ENCODE data around the gene FN1. TPM values are rescaled to one million over a fixed set of nuclear protein-coding genes. Genes with fewer than 3 reads are reported as not detected.

Gene FN1
- polyA plus RNA-seq, 2 of the 4 experiments (the other 2 are of a cell fraction) = 203 to 500 TPM

DNA sequence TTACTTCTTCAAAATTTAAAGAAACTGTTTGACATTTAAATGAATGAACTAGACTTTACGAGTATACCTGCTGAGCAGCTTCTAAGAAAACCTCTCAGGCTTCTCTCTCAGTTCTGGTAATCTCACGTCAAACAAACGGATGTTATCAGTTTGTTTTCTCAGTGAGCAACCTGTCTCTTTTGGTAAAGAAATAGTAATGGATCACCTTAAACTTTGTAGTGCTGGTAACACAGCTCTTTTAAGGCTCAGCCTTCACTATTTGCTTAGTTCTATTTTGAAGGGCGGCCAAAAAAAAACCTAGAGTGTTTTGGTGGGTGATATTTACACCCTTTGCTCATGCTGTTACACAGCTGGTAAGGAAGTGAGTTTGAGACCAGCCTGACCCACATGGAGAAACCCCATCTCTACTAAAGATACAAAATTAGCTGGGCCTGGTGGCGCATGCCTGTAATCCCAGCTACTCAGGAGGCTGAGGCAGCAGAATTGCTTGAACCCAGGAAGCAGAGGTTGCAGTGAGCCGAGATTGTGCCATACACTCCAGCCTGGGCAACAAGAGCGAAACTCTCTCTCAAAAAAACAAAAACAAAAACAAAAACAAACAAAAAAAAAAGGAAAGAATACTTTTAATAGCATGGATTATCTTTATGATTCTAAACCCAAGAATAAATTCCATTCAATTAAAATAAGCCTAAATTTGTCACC, 15.9 kb downstream of the FN1 start:
- no peak for FAIRE-seq
- peak in 1 of 2 experiments; percentile 38 for DNase-seq (ENCODE audit: low read depth in 1 of 2, low spot score in 1 of 2)
- Histone ChIP-seq H3K4me2 (peak overlapping the region; percentile 52), H3K9me3 (no peaks in the 10 kb centered on the region), H3K4me3 (no peak overlapping the region), H3K4me1 (peaks cover 58% of the 10 kb centered on the region), H3K27ac (peak overlapping the region; percentile 72 to 73; a peak in 5 of 6 replicates)
- TF ChIP-seq EP300 (IDR thresholded peaks at IDR 0.05) (0 out of 5 replicates have a peak, but pooled peaks of 1 of the 2 experiments have one; percentile 36), JUN (IDR thresholded peaks at IDR 0.05) (0 out of 5 replicates have a peak, but pooled peaks of 1 of the 2 experiments have one; percentile 19), FOSL2 (IDR thresholded peaks at IDR 0.05) (no peak), FOSL2 (CRISPR knock-in tag; IDR thresholded peaks at IDR 0.05) (no peak), RCOR1 (IDR thresholded peaks at IDR 0.05; ENCODE audit: low read depth, low read length) (no peak), POLR2A (IDR thresholded peaks at IDR 0.05; ENCODE audit: low read length) (no peak), POLR2AphosphoS2 (conservative IDR thresholded peaks at IDR 0.05; ENCODE audit: low read length) (no peak), SMC3 (IDR thresholded peaks at IDR 0.05) (no peak), GATA3 (IDR thresholded peaks at IDR 0.05; ENCODE audit: borderline replicate concordance) (peak; percentile 47; the same call in 1 of the 2 replicates), ZC3H11A (IDR thresholded peaks at IDR 0.05) (no peak), JUNB (IDR thresholded peaks at IDR 0.05) (peak; percentile 54), TP53 (CRISPR knock-in tag; IDR thresholded peaks at IDR 0.05) (no peak), KDM5A (IDR thresholded peaks at IDR 0.05) (no peak), HEYL (CRISPR knock-in tag; IDR thresholded peaks at IDR 0.05) (no peak), HMGXB4 (CRISPR knock-in tag; IDR thresholded peaks at IDR 0.05; ENCODE audit: borderline replicate concordance) (no peak), RAD21 (conservative IDR thresholded peaks at IDR 0.05 in 1 of 2, IDR thresholded peaks at IDR 0.05 in 1 of 2) (no peak), CHD4 (IDR thresholded peaks at IDR 0.05; ENCODE audit: borderline replicate concordance) (no peak)
- ChIA-PET CTCF (no interaction called here), POLR2A (no interaction called here)
- 50% methylated on average over 7 of the region's 7 CpGs for WGBS (ENCODE audit: missing lambda C conversion rate)
- ATAC-seq = peak in 1 of 2 experiments; percentile 18; a peak in 2 of 6 replicates

GRCh38 chr2:215419113-215419512, 16.8 kb downstream of the FN1 start:
- H3K4me3 ChIP-seq = no peak overlapping the region
- TF ChIP-seq ATOH8 (CRISPR knock-in tag; IDR thresholded peaks at IDR 0.05; ENCODE audit: low read depth) (no peak), CBX8 (IDR thresholded peaks at IDR 0.05) (no peak), EHF (CRISPR knock-in tag; IDR thresholded peaks at IDR 0.05) (no peak), NFE2L2 (conservative IDR thresholded peaks at IDR 0.05; ENCODE audit: low read length) (no peak), TP53 (CRISPR knock-in tag; IDR thresholded peaks at IDR 0.05) (no peak), JUNB (IDR thresholded peaks at IDR 0.05) (no peak), SMC3 (IDR thresholded peaks at IDR 0.05) (no peak), KDM1A (IDR thresholded peaks at IDR 0.05; ENCODE audit: low read depth) (no peak), NPAS2 (CRISPR knock-in tag; IDR thresholded peaks at IDR 0.05; ENCODE audit: borderline replicate concordance) (no peak), HOXA7 (CRISPR knock-in tag; IDR thresholded peaks at IDR 0.05) (no peak), HMGXB4 (CRISPR knock-in tag; IDR thresholded peaks at IDR 0.05; ENCODE audit: borderline replicate concordance) (no peak)
- TF ChIP-seq, protein P1, sequence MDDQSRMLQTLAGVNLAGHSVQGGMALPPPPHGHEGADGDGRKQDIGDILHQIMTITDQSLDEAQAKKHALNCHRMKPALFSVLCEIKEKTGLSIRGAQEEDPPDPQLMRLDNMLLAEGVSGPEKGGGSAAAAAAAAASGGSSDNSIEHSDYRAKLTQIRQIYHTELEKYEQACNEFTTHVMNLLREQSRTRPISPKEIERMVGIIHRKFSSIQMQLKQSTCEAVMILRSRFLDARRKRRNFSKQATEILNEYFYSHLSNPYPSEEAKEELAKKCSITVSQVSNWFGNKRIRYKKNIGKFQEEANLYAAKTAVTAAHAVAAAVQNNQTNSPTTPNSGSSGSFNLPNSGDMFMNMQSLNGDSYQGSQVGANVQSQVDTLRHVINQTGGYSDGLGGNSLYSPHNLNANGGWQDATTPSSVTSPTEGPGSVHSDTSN (IDR thresholded peaks at IDR 0.05) = no peak
- TF ChIP-seq, protein P2, sequence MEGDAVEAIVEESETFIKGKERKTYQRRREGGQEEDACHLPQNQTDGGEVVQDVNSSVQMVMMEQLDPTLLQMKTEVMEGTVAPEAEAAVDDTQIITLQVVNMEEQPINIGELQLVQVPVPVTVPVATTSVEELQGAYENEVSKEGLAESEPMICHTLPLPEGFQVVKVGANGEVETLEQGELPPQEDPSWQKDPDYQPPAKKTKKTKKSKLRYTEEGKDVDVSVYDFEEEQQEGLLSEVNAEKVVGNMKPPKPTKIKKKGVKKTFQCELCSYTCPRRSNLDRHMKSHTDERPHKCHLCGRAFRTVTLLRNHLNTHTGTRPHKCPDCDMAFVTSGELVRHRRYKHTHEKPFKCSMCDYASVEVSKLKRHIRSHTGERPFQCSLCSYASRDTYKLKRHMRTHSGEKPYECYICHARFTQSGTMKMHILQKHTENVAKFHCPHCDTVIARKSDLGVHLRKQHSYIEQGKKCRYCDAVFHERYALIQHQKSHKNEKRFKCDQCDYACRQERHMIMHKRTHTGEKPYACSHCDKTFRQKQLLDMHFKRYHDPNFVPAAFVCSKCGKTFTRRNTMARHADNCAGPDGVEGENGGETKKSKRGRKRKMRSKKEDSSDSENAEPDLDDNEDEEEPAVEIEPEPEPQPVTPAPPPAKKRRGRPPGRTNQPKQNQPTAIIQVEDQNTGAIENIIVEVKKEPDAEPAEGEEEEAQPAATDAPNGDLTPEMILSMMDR (IDR thresholded peaks at IDR 0.05) = no peak
- DNase-seq (ENCODE audit: low read depth in 1 of 2, low spot score in 1 of 2) = peak in 1 of 2 experiments; percentile 32
- WGBS (ENCODE audit: missing lambda C conversion rate) = 21% methylated on average over 3 of the region's 3 CpGs
- peak in 1 of 2 experiments; percentile 57; a peak in 4 of 6 replicates for ATAC-seq
- ChIA-PET POLR2A (no interaction called here), CTCF (no interaction called here)
- peak overlapping the region; percentile 52 for H3K4me2 ChIP-seq
- no peaks in the 10 kb centered on the region for H3K9me3 ChIP-seq
- FAIRE-seq = no peak
- peak overlapping the region; percentile 72 to 83 for H3K27ac ChIP-seq
- H3K4me1 ChIP-seq = peaks cover 66% of the 10 kb centered on the region

All from A549 (cell line).